GM18499 (cell line): ENCODE results near the gene SAMD1.
A peak's percentile ranks its signal among the peaks of the same experiment; 100 is the strongest.

Source experiments
- ATAC-seq: cut with Tn5 transposase; IDR thresholded peaks from one replicate; pipeline ENCODE4 v1.9.1; 2021; ENCODE audit warnings: moderate number of reproducible peaks; ENCODE audit not compliant: insufficient read depth, unreplicated experiment

The SAMD1 gene

DNA sequence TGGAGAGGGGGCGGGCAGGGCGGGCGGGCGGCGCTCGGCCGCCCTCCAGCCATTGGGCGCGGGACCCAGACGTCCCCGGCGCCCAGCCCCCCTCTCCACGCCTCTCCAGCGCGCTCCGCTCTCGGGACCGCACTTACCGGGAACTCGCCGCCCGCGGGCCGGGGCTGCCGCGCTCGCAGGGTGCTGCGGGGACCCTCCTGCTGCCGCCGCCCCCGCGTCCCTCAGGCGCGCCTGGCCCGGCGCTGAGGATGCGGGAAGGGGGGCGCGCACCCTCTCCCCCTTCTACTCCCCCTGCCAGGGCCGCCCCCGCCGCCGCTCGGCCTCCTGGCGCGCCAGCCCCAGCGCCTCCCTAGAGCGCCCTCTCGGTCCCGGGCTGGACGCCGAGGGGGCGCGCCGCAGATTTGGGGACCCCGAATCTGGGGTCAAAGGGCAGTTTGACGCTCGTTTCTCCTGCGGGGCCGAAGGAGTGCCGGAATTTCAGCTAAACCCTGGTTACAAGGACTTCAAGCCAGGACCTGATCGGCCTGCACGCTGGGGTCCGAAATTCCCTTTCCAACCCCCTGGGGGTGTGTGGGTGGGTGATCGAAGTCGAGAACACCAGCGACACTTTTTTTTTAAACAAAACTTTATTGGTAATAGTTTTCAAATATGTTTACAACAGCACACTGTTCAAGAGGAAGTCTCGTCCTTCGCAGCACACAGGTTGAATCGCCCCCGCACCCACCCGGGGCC is 696 bp upstream of the SAMD1 start:
- ATAC-seq = no peak

GRCh38 chr19:14089662-14090508 is 666 bp downstream of the SAMD1 start:
- ATAC-seq = no peak

DNA sequence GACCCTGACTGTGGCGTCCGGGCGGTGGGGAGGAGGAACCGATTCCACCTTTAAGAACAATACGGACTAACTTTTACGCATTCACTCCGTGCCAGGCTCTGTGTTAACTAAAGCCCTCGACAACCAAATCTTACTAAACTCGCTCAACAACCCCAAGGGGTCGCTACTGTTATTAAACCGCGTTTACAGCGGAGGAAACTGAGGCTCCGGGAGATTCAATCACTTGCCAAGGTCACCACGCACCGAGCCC is 1.2 kb downstream of the SAMD1 start:
- ATAC-seq = no peak

DNA sequence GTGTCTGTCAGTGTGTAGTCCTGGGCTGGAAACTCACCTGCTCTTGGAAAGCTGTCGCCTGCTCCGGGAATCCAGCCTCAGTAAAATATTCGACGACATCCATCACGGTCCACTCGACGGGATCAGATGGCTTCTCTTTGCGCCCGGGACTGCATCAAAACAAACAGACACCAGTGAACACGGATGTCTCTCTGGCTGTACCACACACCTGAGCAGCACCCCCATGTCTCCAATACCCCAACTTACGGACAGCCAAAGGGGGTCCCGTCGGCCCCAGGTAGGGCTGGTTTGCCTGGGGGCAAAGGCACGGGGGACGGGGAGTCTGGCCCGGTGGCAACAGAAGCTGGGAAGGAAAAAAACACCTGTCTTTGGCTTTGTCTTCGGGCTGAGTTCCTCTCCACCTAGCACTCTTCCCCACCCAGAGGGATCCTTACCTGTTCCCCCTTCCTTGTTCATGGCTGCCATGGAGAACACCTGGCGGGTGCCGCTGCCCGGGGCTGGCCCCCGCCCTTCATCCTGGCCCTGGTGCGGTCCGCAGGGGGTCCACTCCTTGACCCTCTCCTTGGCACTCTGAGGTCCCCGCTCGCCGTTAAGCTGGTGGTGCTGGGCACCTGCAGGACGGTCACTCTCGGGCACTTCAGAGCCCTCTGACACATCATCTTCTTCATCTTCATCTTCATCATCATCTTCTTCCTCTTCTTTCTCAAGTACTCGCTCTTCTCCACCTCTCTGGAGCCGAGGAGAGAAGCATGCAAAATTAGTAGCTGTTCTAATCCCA is 1.7 kb downstream of the SAMD1 start:
- no peak for ATAC-seq

DNA sequence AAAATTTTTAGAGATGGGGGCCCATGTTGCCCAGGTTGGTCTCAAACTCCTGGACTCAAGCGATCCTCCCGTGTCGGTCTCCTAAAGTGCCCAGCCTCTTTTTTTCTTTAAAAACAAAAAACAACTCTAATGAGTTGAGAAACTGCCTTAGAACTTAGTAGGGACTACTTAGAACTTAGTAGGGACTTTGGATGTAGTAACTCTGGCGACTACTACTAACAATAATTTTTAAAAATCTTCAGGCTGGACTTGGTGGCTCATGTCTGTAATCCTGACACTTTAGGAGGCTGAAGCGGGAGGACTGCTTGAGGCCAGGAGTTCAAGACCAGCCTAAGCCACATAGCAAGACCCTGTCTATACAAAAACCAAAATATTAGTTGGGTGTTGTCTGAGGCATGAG is 4.5 kb downstream of the SAMD1 start:
- no peak for ATAC-seq

- ATAC-seq = no peak
Measured at GRCh38 chr19:14085309-14085995, 5.1 kb downstream of the SAMD1 start, which contains the start of gene C19orf67. Gene C19orf67, minus strand, starts transcription at chr19:14085783. Its CDS starts 156 bp downstream, at chr19:14085627.

DNA sequence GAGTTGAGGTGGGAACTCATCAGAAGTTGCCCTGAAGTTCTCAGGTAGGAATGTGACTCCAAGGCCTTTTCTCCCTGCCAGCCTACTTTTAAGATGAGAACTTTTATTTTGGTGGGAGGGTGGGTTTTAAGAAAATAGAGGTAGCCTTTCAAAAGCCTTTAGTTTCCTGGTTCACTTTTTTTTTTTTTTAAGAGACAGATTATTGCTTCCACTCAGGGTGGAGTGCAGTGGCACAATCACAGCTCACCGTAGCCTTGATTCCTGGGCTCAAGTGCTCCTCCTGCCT is 7.9 kb downstream of the SAMD1 start:
- ATAC-seq = no peak

GRCh38 chr19:14081797-14082674 is 8.5 kb downstream of the SAMD1 start:
- ATAC-seq = no peak

- ATAC-seq = peak; percentile 85
Measured at GRCh38 chr19:14080887-14081796, 9.4 kb downstream of the SAMD1 start.

- no peak for ATAC-seq
Measured at GRCh38 chr19:14078411-14078810, 12.1 kb downstream of the SAMD1 start.

DNA sequence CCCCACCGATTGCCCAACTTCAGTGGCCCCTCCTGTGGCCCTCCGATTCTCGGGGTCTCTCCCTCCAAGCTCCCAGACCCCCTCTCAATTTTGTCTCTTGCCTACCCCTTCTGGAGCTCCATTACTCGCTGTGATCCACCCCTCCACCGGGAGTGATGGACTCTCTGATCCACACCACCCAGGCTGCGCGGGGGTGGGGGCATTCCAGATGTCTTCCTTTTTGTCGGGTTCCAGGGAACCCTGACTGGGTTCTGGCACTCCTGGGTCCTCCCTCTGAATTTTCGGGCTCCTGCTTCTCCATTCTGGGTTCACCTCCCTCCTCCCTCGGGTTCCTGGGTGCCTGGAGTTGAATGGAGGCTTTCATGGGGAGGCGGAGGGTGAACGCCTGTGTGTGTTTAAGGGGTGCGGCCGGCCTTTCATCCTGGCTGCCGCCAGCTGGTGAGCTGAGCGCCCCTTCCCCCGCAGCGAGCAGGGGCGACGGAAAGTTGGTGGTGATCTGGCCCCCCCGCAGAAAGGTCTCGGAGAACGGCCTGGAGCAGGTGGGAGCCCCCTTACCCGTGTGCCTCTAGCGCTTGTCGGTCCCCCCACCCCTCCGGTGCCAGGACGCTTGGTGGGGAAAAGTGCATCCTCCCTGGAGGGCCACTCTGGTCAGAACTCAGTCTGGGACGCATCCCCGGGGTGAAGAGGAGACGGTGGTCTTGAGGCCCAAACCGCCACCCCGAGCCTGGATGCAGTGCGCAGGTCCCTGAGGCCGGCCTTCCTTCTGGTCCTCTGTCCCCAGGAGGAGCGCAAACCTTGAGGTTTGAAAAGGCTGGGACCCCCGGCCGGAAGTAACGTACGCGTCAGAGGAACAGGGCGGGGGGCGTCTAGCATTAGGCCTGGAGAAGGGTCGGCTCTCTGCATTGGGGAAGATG is 16.4 kb downstream of the SAMD1 start:
- ATAC-seq = no peak

DNA sequence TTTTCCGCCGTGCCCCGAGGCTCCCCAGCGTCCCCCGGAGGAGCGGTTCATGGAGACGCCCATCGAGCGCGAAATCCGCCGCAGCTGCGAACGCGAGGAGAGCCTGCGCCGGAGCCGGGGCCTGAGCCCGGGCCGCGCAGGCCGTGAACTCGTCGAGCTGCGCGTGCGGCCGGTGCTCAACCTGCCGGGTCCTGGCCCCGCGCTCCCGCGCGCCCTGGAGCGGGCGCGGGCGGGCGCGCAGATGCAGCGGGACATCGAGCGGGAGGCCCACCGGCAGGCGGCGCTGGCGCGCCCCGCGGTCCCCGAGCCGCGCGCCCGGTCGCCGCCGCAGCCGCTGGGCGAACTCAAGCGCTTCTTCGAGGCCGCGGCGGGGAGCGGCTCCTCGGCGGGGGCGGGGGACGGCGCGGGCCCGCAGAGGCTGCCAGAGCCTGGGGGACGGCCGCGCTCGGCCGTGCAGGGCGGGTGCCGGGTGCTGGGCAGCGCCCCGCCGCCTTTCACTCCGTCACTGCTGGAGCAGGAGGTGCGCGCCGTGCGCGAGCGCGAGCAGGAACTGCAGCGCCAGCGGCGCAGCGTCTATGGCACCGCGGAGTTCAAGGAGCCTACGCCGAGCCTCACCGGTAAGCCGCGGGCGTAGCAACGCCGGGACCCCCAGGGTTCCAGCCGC is 17.2 kb downstream of the SAMD1 start:
- ATAC-seq = no peak

DNA sequence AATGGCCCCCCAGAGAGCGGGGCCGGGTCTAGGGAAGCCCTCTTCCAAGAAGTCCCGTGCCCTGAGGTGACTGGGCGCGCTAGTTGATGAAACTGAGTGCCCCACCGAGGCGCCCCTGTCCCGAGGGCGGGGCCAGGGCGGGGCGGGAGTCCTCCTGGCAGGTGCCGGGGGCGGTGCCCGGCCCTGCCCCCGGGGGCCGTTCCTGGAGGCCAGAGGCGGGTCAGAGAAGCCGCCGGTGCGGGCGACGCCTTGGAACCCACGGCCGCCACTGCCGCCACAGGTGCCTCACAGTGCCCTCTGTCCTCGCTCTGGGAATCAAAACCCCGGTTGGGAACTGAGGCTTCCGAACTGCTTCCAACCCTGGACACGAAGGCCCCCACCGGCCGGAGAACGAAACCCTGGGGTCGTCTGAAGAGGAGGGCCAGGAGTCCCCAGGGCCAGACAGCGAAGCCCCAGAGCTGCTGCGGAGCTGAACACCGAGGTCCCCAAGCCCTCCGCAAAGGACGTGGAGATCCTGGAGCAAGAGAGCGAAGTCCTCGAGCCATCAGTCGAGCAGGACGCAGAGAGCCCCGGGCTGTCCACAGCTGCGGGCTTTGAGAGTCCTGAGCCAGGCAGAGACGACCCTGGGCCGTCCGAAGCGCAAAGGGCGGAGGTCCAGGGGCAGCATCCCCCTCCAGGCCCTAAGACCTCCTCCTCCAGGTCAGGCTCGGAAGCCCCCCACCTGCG is 17.9 kb downstream of the SAMD1 start, which contains the start of gene MISP3:
Gene MISP3 (plus strand): TSS at position 252 of the 726 bp plus-strand sequence. CDS start 524 bp downstream, outside the sequence.
- ATAC-seq = no peak

DNA sequence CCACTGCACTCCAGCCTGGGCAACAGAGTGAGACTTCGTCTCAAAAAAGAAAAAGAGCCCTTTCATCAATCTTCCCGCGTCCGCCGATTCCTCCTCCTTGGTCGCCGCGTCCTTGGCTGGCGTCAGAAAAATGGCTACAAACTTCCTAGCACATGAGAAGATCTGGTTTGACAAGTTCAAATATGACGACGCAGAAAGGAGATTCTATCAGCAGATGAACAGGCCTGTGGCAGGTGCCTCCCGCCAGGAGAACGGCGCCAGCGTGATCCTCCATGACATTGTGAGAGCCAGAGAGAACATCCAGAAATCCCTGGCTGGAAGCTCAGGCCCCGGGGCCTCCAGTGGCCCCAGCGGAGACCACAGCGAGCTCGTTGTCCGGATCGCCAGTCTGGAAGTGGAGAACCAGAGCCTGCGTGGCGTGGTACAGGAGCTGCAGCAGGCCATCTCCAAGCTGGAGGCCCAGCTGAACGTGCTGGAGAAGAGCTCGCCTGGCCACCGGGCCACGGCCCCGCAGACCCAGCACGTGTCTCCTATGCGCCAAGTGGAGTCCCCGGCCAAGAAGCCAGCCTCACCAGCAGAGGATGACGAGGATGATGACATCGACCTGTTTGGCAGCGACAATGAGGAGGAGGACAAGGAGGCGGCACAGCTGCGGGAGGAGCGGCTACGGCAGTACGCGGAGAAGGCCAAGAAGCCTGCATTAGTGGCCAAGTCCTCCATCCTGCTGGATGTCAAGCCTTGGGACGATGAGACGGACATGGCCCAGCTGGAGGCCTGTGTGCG is 20.1 kb downstream of the SAMD1 start:
- no peak for ATAC-seq

DNA sequence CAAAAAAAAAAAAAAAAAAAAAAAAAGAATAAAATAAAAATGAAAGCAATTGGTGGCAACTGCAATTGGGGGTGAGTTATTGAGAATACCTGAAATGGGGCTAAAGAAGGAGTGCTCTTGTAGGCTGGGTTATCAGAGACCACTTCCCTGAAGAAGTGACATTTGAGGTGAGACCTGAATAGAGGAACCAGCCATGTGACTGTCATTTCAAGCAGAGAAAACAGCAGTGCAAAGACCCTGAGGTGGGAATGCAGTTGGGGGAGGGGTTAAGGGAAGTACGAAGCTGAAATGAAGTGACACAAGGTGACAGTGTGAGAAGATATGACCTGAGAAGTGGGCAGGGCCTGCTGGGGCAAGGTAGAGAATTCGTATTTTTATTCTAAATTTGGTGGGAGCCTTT is 24.4 kb downstream of the SAMD1 start:
- ATAC-seq = no peak

DNA sequence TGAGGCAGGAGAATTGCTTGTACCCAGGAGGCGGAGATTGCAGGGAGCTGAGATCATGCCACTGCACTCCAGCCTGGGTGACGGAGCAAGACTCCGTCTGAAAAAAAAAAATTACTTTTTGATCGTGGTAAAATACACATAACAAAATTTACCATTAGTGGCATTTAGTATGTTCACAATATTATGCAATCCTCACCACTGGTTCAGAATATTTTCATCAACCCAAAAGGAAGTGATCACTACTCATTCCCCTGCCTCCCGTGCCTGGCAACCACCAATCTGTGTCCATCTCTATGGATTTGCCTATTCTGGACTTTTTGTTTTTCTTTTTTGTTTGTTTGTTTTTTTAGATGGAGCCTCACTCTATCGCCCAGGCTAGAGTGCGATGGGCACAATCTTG is 27.4 kb downstream of the SAMD1 start:
- ATAC-seq = no peak
